Spleen (tissue), 7 donors: ENCODE measurements around the gene HRH1.

Experiments used
- CTCF ChIP-seq, 11 experiments: fragments of 200-600 bp in 7 of 11; fragments of 450-650 bp in 4 of 11; sonication (generic) in 4 of 11; IDR thresholded peaks in 8 of 11; conservative IDR thresholded peaks in 3 of 11; 1 replicate in 7 of 11; 2 replicates in 4 of 11; pipeline versions ENCODE4 v1.4.0 to v1.8.0; 2016 to 2021; ENCODE audit warnings: antibody characterized with exemption in 11 of 11, inconsistent platforms in 4 of 11, mild to moderate bottlenecking in 1 of 11
- POLR2A ChIP-seq, 3 donors: fragments of 450-650 bp; IDR thresholded peaks; one replicate each; pipeline ENCODE4 v1.5.1; 2017; ENCODE audit warnings: antibody characterized with exemption in 3 of 3, mild to moderate bottlenecking in 1 of 3
- POLR2AphosphoS5 ChIP-seq, 3 donors: sonication (generic); formaldehyde crosslinking; IDR thresholded peaks; one replicate each; pipeline ENCODE4 v1.5.1; 2017; ENCODE audit warnings: antibody characterized with exemption in 3 of 3
- donor health status: DM: no; HTN: no; CAD: no; lungs with moderate emphysema.
- donor health status: DM: no; HTN: no; CAD: no.
- donor health status: DM: no; HTN: no; CAD: no.

- TF ChIP-seq POLR2AphosphoS5 (IDR thresholded peaks at IDR 0.05) = no peak
- no peak for TF ChIP-seq CTCF (IDR thresholded peaks at IDR 0.05 in 8 of 11, conservative IDR thresholded peaks at IDR 0.05 in 3 of 11)
- TF ChIP-seq POLR2A (IDR thresholded peaks at IDR 0.05) = no peak
Observed at GRCh38 chr3:11146773-11147660, 7.3 kb upstream of the HRH1 start.
